Body of pancreas (tissue), 4 donors: ENCODE measurements around the gene IGSF8.

Experiments used
- CTCF ChIP-seq, 7 experiments: fragments of 450-650 bp in 4 of 7; fragments of 200-600 bp in 3 of 7; sonication (generic) in 3 of 7; IDR thresholded peaks; one replicate each; pipeline ENCODE4 v1.5.1; 2016 to 2019; ENCODE audit warnings: antibody characterized with exemption in 7 of 7
- POLR2A ChIP-seq, 3 donors: fragments of 450-650 bp; IDR thresholded peaks; one replicate each; pipeline ENCODE4 v1.6.1; 2016; ENCODE audit warnings: antibody characterized with exemption in 3 of 3, mild to moderate bottlenecking in 2 of 3

GRCh38 chr1:160082487-160082886 lies 15.9 kb downstream of the IGSF8 start:
- TF ChIP-seq CTCF (IDR thresholded peaks at IDR 0.05) (no peak), POLR2A (IDR thresholded peaks at IDR 0.05) (no peak)
